ENCODE results near the gene ZMIZ2.
"Not testable (repeated sequence)": the region's sequence is repeated elsewhere in the genome, so short reads cannot be mapped to it uniquely, and the experiment has no call there.

Gene ZMIZ2

GRCh38 chr7:44729949-44730590, 18.6 kb upstream of the ZMIZ2 start:
- DNase-seq, result no peak

- not testable (repeated sequence) for DNase-seq
These were observed 15.7 kb upstream of the ZMIZ2 start for GRCh38 chr7:44732971-44733370.

GRCh38 chr7:44733708-44734481, 14.8 kb upstream of the ZMIZ2 start:
- no peak for DNase-seq

- peak; percentile 31 to 34 for DNase-seq
These were observed 13.1 kb upstream of the ZMIZ2 start for GRCh38 chr7:44735403-44736165.

- DNase-seq, result no peak
These were observed 11.8 kb upstream of the ZMIZ2 start for GRCh38 chr7:44736896-44737295.

GRCh38 chr7:44738051-44738723, 10.5 kb upstream of the ZMIZ2 start:
- no peak for DNase-seq

GRCh38 chr7:44738876-44739665, 9.6 kb upstream of the ZMIZ2 start:
- DNase-seq, result no peak

GRCh38 chr7:44740055-44740454, 8.6 kb upstream of the ZMIZ2 start:
- DNase-seq, result no peak

- no peak for DNase-seq
These were observed 4.9 kb upstream of the ZMIZ2 start for GRCh38 chr7:44743750-44744149.

GRCh38 chr7:44748948-44749731, 493 bp downstream of the ZMIZ2 start:
- DNase-seq, result no peak

- DNase-seq, result no peak
These were observed 1.3 kb downstream of the ZMIZ2 start for GRCh38 chr7:44749992-44750391.

- DNase-seq, result no peak
These were observed 1.8 kb downstream of the ZMIZ2 start for GRCh38 chr7:44750424-44750823.

- DNase-seq, result peak; percentile 21 to 47
These were observed 2.4 kb downstream of the ZMIZ2 start for GRCh38 chr7:44750921-44751571.

GRCh38 chr7:44752822-44753221, 4.2 kb downstream of the ZMIZ2 start:
- no peak for DNase-seq

- DNase-seq, result no peak
These were observed 6.4 kb downstream of the ZMIZ2 start for GRCh38 chr7:44754802-44755697.

GRCh38 chr7:44755698-44756627, 7.3 kb downstream of the ZMIZ2 start:
- no peak for DNase-seq

- no peak for DNase-seq
These were observed 8.3 kb downstream of the ZMIZ2 start for GRCh38 chr7:44756904-44757303.

- DNase-seq, result no peak
These were observed 8.7 kb downstream of the ZMIZ2 start for GRCh38 chr7:44757311-44757710.

GRCh38 chr7:44757739-44758138, 9.1 kb downstream of the ZMIZ2 start:
- no peak for DNase-seq

Data from Kasumi-1 (cell line).